Measurements from ENCODE around the gene LGALS13. TPM values are rescaled to one million over a fixed set of nuclear protein-coding genes. Genes with fewer than 3 reads are reported as not detected.
A peak's percentile ranks its signal among the peaks of the same experiment; 100 is the strongest.

Gene LGALS13
- total RNA-seq, 4 donors from 2014 or later, result not detected

DNA sequence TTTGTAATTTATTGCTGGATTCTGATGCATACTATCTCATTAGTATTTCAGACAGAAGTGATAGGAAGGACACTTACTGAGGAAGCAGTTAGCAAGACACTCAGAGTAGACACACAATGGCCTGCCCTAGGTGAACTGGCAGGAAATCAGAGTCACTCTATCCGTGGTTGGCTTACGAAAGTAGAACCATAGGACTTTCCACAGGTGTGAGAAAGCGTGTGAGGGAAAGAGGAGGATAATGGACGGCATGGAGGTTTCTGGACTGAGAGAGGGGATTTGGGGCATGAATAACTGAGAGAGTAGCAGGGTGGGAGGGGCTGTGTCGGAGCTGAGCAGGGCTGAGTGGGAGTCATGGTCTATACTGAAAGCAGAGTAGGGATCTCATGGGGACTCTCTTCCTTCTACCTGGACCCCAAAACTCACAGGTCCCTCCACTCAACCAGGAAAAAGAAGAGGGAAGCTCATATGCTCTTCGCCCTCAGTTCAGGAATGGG, 43.7 kb upstream of the LGALS13 start:
- TF ChIP-seq POLR2A (IDR thresholded peaks at IDR 0.05), result no peak
- TF ChIP-seq EP300 (IDR thresholded peaks at IDR 0.05), result no peak
- Histone ChIP-seq H3K27ac (peak overlapping the region in 2 of 4 donors; percentile 1 to 52), H3K4me1 (peaks cover 0 to 11% (median 3%) of the 10 kb centered on the region in 4 donors), H3K9me3 (no peaks in the 10 kb centered on the region), H3K27me3 (no peaks in the 10 kb centered on the region), H3K4me3 (peak overlapping the region in 1 of 4 donors; percentile 14), H3K36me3 (no peaks in the 10 kb centered on the region)
- WGBS, 2 donors, result 63 to 64% methylated on average over 6 of the region's 6 CpGs
- no peak for DNase-seq (ENCODE audit: low spot score in 2 of 2)

DNA sequence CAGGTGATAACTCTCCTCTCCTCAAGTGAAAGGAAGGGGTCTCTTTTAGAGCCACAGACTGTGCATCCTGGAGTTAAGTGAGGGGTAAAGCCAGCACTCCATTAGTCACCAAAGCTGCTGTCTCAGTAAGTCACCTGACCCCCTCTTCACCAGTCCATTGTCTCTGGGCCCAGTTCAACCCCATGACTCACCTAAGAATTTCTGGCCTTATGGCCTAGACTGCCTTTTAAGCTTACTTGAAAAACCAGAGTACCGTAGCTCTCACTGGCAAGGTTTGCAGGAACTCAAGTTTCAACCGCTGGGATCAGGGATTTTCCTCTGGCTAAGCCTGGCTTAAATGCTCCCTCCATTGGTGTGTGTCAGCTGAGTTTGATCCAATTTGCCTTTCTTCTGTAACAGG, 38.9 kb upstream of the LGALS13 start:
- Histone ChIP-seq H3K4me3 (no peak overlapping the region), H3K4me1 (peaks cover 0 to 3% (median under 1%) of the 10 kb centered on the region in 4 donors), H3K27me3 (no peaks in the 10 kb centered on the region), H3K9me3 (no peaks in the 10 kb centered on the region), H3K36me3 (no peaks in the 10 kb centered on the region), H3K27ac (no peak overlapping the region)
- no peak for DNase-seq (ENCODE audit: low spot score in 2 of 2)
- TF ChIP-seq, protein P1, sequence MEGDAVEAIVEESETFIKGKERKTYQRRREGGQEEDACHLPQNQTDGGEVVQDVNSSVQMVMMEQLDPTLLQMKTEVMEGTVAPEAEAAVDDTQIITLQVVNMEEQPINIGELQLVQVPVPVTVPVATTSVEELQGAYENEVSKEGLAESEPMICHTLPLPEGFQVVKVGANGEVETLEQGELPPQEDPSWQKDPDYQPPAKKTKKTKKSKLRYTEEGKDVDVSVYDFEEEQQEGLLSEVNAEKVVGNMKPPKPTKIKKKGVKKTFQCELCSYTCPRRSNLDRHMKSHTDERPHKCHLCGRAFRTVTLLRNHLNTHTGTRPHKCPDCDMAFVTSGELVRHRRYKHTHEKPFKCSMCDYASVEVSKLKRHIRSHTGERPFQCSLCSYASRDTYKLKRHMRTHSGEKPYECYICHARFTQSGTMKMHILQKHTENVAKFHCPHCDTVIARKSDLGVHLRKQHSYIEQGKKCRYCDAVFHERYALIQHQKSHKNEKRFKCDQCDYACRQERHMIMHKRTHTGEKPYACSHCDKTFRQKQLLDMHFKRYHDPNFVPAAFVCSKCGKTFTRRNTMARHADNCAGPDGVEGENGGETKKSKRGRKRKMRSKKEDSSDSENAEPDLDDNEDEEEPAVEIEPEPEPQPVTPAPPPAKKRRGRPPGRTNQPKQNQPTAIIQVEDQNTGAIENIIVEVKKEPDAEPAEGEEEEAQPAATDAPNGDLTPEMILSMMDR (IDR thresholded peaks at IDR 0.05), result no peak
- no peak for TF ChIP-seq POLR2A (IDR thresholded peaks at IDR 0.05)
- no peak for TF ChIP-seq EP300 (IDR thresholded peaks at IDR 0.05)
- 66 to 85% methylated on average over 2 of the region's 2 CpGs for WGBS, 2 donors

DNA sequence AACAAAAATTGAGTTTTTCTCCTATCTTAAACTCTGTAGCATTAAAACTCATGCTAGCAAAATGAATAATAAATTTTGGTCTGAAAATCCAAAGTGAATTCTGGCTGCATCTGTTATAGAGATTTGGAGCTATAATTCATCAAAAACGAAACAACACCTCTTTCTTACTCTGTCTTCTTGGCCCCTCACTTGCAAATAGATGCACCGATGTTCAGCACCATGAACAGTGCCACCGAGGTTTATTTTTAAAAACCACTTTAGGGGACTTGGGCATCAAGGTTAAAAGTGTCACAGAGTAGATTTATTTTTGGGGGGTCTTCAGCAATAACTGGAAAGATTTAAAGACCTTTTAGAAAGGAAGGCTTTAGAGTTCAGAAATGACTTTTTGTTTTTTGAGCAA, 36.3 kb upstream of the LGALS13 start:
- no peaks in the 10 kb centered on the region for H3K9me3 ChIP-seq
- H3K27ac ChIP-seq, result no peak overlapping the region
- H3K4me1 ChIP-seq, result no peaks in the 10 kb centered on the region
- H3K4me3 ChIP-seq, result no peak overlapping the region
- TF ChIP-seq, protein P1 (IDR thresholded peaks at IDR 0.05), result no peak
- TF ChIP-seq EP300 (IDR thresholded peaks at IDR 0.05), result no peak
- no peak for TF ChIP-seq POLR2A (IDR thresholded peaks at IDR 0.05)
- no peak for DNase-seq (ENCODE audit: low spot score in 2 of 2)
- no peaks in the 10 kb centered on the region for H3K36me3 ChIP-seq
- WGBS, 2 donors, result 38 to 47% methylated on average over 3 of the region's 3 CpGs
- H3K27me3 ChIP-seq, result peaks cover 0 to 6% of the 10 kb centered on the region in 2 donors

DNA sequence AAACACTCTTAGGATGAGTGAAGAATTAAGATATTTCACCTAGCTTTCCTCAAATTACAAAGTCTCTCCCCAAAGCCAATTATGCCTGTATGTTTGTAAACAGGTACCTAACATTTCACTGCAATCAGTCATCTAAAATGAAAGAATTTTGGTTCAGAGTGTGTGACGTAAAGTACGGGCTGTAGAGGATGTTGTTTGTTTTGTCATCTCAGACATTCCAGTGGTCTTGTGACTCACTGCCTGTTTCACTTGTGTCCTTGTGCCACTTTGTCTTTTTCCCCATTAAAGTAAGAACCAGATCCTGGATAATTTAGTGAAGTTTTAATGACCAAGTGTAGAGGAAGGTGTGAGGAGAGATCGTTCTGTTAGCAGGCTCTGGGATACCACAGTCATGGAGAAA, 33.7 kb upstream of the LGALS13 start:
- 59 to 63% methylated on average over 3 of the region's 3 CpGs for WGBS, 2 donors
- DNase-seq (ENCODE audit: low spot score in 2 of 2), result no peak
- Histone ChIP-seq H3K9me3 (peaks cover 0 to 11% (median 0%) of the 10 kb centered on the region in 4 donors), H3K27ac (no peak overlapping the region), H3K36me3 (no peaks in the 10 kb centered on the region), H3K4me3 (no peak overlapping the region), H3K4me1 (no peaks in the 10 kb centered on the region), H3K27me3 (peaks cover 0 to 6% of the 10 kb centered on the region in 2 donors)
- TF ChIP-seq, protein P1 (IDR thresholded peaks at IDR 0.05), result no peak
- TF ChIP-seq POLR2A (IDR thresholded peaks at IDR 0.05), result no peak

DNA sequence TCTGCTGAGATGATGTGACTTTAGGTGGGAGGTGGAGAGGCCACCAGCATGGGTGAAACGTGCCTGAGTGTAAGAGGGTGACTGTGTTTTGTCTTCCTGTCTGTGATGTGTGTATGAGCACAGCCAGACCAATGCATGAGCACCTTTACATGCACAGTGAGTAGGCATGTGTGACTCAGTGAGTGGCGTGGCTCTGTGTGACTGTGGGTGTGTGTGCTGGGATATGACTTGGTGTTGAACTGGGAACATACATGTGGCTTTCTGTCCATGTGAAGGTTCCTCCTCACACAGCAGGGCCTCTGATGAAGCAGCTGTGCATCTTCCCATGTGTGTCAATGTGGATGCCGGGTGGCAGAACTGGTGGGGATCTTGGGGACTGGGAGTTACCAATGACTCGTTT, 19.9 kb upstream of the LGALS13 start:
- no peak for DNase-seq (ENCODE audit: low spot score in 2 of 2)
- H3K27me3 ChIP-seq, result no peaks in the 10 kb centered on the region
- no peaks in the 10 kb centered on the region for H3K4me1 ChIP-seq
- H3K4me3 ChIP-seq, result no peak overlapping the region
- no peak overlapping the region for H3K27ac ChIP-seq
- TF ChIP-seq POLR2A (IDR thresholded peaks at IDR 0.05) (no peak), EP300 (IDR thresholded peaks at IDR 0.05) (no peak)
- TF ChIP-seq, protein P1 (IDR thresholded peaks at IDR 0.05), result no peak
- no peaks in the 10 kb centered on the region for H3K36me3 ChIP-seq
- H3K9me3 ChIP-seq, result peaks cover 0 to 12% (median 0%) of the 10 kb centered on the region in 4 donors
- 53 to 63% methylated on average over 4 of the region's 4 CpGs for WGBS, 2 donors
